ENCODE data around the gene SLC2A4. TPM values are rescaled to one million over a fixed set of nuclear protein-coding genes. Genes with fewer than 3 reads are reported as not detected.

The SLC2A4 gene
- polyA plus RNA-seq (2011; rRNA removed): 0.16 TPM in 2 replicates
- 0.12 and 0.21 TPM in 2 replicates for polyA plus RNA-seq (2012; cell fraction: cytosol; rRNA removed)
- 0.38 and 0.55 TPM in 2 replicates for polyA plus RNA-seq (2012; cell fraction: nucleus; rRNA removed)
- 0.17 to 0.18 TPM (median 0.17 TPM) in 3 replicates for polyA plus RNA-seq (2017; fragmentation: RNase III; extraction: RNeasy Plus Mini Kit Qiagen cat#74134 plus additional on column Dnase treatment)
- polyA minus RNA-seq (2011; rRNA and poly(A)+ RNA removed): 0.29 and 0.33 TPM in 2 replicates

DNA sequence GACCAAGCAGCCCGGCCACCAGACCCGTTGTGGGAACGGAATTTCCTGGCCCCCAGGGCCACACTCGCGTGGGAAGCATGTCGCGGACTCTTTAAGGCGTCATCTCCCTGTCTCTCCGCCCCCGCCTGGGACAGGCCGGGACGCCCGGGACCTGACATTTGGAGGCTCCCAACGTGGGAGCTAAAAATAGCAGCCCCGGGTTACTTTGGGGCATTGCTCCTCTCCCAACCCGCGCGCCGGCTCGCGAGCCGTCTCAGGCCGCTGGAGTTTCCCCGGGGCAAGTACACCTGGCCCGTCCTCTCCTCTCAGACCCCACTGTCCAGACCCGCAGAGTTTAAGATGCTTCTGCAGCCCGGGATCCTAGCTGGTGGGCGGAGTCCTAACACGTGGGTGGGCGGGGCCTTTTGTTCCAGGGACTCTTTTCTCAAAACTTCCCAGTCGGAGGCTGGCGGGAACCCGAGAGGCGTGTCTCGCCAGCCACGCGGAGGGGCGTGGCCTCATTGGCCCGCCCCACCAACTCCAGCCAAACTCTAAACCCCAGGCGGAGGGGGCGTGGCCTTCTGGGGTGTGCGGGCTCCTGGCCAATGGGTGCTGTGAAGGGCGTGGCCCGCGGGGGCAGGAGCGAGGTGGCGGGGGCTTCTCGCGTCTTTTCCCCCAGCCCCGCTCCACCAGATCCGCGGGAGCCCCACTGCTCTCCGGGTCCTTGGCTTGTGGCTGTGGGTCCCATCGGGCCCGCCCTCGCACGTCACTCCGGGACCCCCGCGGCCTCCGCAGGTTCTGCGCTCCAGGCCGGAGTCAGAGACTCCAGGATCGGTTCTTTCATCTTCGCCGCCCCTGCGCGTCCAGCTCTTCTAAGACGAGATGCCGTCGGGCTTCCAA is at the start of gene SLC2A4:
SLC2A4 (plus strand) TSS at position 645 of the 879 bp plus-strand sequence; CDS start at position 862, 217 bp downstream.
- ATAC-seq: peak; percentile 61 to 82
- Histone ChIP-seq H3K27ac (peak within 1 kb of the TSS; percentile 47 to 74), H3K9me3 (no peaks in the 10 kb centered on the region), H3K4me3 (peak within 1 kb of the TSS; percentile 46), H3K4me1 (peaks cover 11% of the 10 kb centered on the region), H3K4me2 (peak within 1 kb of the TSS; percentile 95)
- peak; percentile 98 to 99 for DNase-seq (ENCODE audit: low read depth in 1 of 2, low spot score in 1 of 2)
- CTCF ChIA-PET: interaction anchor here (0.5 to 13.5 kb wide), 33 partner anchors 10 to 929 kb away, joined by 3 to 446 read pairs (median 4); partner anchors contain the start of genes ACADVL, AURKB, DLG4 and GABARAP
- 2% methylated on average over 45 of the region's 71 CpGs for WGBS (ENCODE audit: missing lambda C conversion rate)
- TF ChIP-seq FOSL2 (IDR thresholded peaks at IDR 0.05): no peak
- TF ChIP-seq FOSL2 (CRISPR knock-in tag; IDR thresholded peaks at IDR 0.05): 0 out of 2 replicates have a peak, but pooled peaks have one; percentile 3
- TF ChIP-seq CBX8 (IDR thresholded peaks at IDR 0.05): no peak
- TF ChIP-seq, protein P1, sequence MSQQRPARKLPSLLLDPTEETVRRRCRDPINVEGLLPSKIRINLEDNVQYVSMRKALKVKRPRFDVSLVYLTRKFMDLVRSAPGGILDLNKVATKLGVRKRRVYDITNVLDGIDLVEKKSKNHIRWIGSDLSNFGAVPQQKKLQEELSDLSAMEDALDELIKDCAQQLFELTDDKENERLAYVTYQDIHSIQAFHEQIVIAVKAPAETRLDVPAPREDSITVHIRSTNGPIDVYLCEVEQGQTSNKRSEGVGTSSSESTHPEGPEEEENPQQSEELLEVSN (IDR thresholded peaks at IDR 0.05; ENCODE audit: borderline replicate concordance, low read depth): peak; percentile 92
- TF ChIP-seq ZFP36 (IDR thresholded peaks at IDR 0.05; ENCODE audit: borderline replicate concordance, partially characterized antibody): no peak
- 0 out of 2 replicates have a peak, but pooled peaks have one; percentile 66 for TF ChIP-seq TFCP2L1 (CRISPR knock-in tag; IDR thresholded peaks at IDR 0.05)
- TF ChIP-seq, protein P2, sequence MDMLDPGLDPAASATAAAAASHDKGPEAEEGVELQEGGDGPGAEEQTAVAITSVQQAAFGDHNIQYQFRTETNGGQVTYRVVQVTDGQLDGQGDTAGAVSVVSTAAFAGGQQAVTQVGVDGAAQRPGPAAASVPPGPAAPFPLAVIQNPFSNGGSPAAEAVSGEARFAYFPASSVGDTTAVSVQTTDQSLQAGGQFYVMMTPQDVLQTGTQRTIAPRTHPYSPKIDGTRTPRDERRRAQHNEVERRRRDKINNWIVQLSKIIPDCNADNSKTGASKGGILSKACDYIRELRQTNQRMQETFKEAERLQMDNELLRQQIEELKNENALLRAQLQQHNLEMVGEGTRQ (IDR thresholded peaks at IDR 0.05): peak; percentile 59
- TF ChIP-seq, protein P3, sequence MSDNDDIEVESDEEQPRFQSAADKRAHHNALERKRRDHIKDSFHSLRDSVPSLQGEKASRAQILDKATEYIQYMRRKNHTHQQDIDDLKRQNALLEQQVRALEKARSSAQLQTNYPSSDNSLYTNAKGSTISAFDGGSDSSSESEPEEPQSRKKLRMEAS (IDR thresholded peaks at IDR 0.05): peak; percentile 90
- TF ChIP-seq, protein P4, sequence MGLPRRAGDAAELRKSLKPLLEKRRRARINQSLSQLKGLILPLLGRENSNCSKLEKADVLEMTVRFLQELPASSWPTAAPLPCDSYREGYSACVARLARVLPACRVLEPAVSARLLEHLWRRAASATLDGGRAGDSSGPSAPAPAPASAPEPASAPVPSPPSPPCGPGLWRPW (IDR thresholded peaks at IDR 0.05): no peak
- TF ChIP-seq CHD2 (IDR thresholded peaks at IDR 0.05; ENCODE audit: low read length, partially characterized antibody): peak; percentile 50
- peak; percentile 97; the same call in 1 of the 2 replicates for TF ChIP-seq MYC (IDR thresholded peaks at IDR 0.05; ENCODE audit: borderline replicate concordance, low read length)
- TF ChIP-seq GATA3 (IDR thresholded peaks at IDR 0.05; ENCODE audit: borderline replicate concordance): peak; percentile 3; the same call in 1 of the 2 replicates
- TF ChIP-seq, protein P5, sequence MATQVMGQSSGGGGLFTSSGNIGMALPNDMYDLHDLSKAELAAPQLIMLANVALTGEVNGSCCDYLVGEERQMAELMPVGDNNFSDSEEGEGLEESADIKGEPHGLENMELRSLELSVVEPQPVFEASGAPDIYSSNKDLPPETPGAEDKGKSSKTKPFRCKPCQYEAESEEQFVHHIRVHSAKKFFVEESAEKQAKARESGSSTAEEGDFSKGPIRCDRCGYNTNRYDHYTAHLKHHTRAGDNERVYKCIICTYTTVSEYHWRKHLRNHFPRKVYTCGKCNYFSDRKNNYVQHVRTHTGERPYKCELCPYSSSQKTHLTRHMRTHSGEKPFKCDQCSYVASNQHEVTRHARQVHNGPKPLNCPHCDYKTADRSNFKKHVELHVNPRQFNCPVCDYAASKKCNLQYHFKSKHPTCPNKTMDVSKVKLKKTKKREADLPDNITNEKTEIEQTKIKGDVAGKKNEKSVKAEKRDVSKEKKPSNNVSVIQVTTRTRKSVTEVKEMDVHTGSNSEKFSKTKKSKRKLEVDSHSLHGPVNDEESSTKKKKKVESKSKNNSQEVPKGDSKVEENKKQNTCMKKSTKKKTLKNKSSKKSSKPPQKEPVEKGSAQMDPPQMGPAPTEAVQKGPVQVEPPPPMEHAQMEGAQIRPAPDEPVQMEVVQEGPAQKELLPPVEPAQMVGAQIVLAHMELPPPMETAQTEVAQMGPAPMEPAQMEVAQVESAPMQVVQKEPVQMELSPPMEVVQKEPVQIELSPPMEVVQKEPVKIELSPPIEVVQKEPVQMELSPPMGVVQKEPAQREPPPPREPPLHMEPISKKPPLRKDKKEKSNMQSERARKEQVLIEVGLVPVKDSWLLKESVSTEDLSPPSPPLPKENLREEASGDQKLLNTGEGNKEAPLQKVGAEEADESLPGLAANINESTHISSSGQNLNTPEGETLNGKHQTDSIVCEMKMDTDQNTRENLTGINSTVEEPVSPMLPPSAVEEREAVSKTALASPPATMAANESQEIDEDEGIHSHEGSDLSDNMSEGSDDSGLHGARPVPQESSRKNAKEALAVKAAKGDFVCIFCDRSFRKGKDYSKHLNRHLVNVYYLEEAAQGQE (IDR thresholded peaks at IDR 0.05): peak; percentile 44; the same call in 1 of the 2 replicates
- no peak for TF ChIP-seq ESRRA (IDR thresholded peaks at IDR 0.05; ENCODE audit: borderline replicate concordance, low read length)
- TF ChIP-seq NPAS2 (CRISPR knock-in tag; IDR thresholded peaks at IDR 0.05; ENCODE audit: borderline replicate concordance): no peak
- POLR2A ChIA-PET: interaction anchor here (0.6 to 1.2 kb wide), 8 partner anchors 12 to 106 kb away, joined by 3 to 11 read pairs (median 4); partner anchors contain the start of gene CTDNEP1
- peak; percentile 67 for FAIRE-seq

DNA sequence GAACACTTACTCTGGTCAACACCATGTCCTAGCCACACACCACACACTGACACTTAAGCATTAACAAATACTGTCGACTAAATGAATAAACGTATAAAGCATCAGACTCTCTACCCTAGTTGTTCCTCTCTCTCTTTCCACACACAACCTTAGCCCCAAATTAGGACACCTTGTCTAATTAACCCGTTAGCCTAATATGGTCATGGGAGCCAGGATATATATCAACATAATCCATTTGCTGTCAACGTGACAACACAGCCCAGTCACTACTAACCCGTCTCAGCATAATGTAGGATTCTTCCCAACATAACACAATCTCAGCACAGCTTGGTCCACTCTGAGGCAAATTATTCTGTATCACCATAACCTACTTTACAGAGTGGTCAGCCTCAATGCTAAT is 49.4 kb upstream of the SLC2A4 start:
- DNase-seq (ENCODE audit: low read depth in 1 of 2, low spot score in 1 of 2) (no peak), ATAC-seq (no peak), FAIRE-seq (peak; percentile 28)
- ChIA-PET CTCF (interaction anchor here (0.5 to 17.3 kb wide), 5 partner anchors 10 to 186 kb away, joined by 3 to 169 read pairs (median 7); partner anchors contain the start of genes ACADVL and DLG4), POLR2A (interaction anchor here (0.7 kb wide), 1 partner anchor 17 kb away, joined by 3 read pairs; no protein-coding TSS in a partner anchor)
- no peak overlapping the region for H3K4me3 ChIP-seq
- H3K4me2 ChIP-seq: peak overlapping the region; percentile 92
- H3K9me3 ChIP-seq: no peaks in the 10 kb centered on the region
- H3K27ac ChIP-seq: no peak overlapping the region
- H3K4me1 ChIP-seq: peaks cover 49% of the 10 kb centered on the region
- no peak for TF ChIP-seq NPAS2 (CRISPR knock-in tag; IDR thresholded peaks at IDR 0.05; ENCODE audit: borderline replicate concordance)
- 93% methylated on average over 5 of the region's 5 CpGs for WGBS (ENCODE audit: missing lambda C conversion rate)
